HT1080 (cell line): Measurements from ENCODE around the gene BPIFB6. TPM values are rescaled to one million over a fixed set of nuclear protein-coding genes. Genes with fewer than 3 reads are reported as not detected.
A peak's percentile ranks its signal among the peaks of the same experiment; 100 is the strongest.

ENCODE experiments used
- DNase-seq: peaks from one replicate; pipeline ENCODE4 v3.0.0-alpha.2; 2015; ENCODE audit warnings: low read depth
- total RNA-seq: library from RNA; depleted of rRNA; stranded (reverse); fragments of >200 nt; shearing (Covaris generic); gene quantifications from 2 replicates; pipeline ENCODE4 v1.2.3, GENCODE V29; 2014

The BPIFB6 gene
- total RNA-seq, 1 experiment from 2014 or later: not detected

- no peak for DNase-seq
Observed at GRCh38 chr20:33000802-33001466, 30.5 kb upstream of the BPIFB6 start.

GRCh38 chr20:33002087-33002808, 29.2 kb upstream of the BPIFB6 start:
- DNase-seq: no peak

- no peak for DNase-seq
Observed at GRCh38 chr20:33004141-33004751, 27.2 kb upstream of the BPIFB6 start, which contains the start of gene SUN5. Gene SUN5, minus strand, starts transcription at chr20:33004433. Its CDS starts 93 bp downstream, at chr20:33004340.

- DNase-seq: peak; percentile 11
Observed at GRCh38 chr20:33005132-33005566, 26.3 kb upstream of the BPIFB6 start.

GRCh38 chr20:33005908-33006775, 25.3 kb upstream of the BPIFB6 start:
- DNase-seq: no peak

GRCh38 chr20:33006776-33007375, 24.6 kb upstream of the BPIFB6 start:
- DNase-seq: no peak

- DNase-seq: no peak
Observed at GRCh38 chr20:33007376-33008335, 23.8 kb upstream of the BPIFB6 start, which contains the start of gene BPIFB2. Gene BPIFB2, plus strand, starts transcription at chr20:33007704. Its CDS starts 871 bp downstream, at chr20:33008575.

GRCh38 chr20:33008336-33009213, 22.9 kb upstream of the BPIFB6 start:
- no peak for DNase-seq

- no peak for DNase-seq
Observed at GRCh38 chr20:33009214-33010132, 22.0 kb upstream of the BPIFB6 start.

GRCh38 chr20:33010133-33010504, 21.3 kb upstream of the BPIFB6 start:
- DNase-seq: no peak

- no peak for DNase-seq
Observed at GRCh38 chr20:33010674-33011449, 20.6 kb upstream of the BPIFB6 start.

GRCh38 chr20:33012327-33013189, 18.9 kb upstream of the BPIFB6 start:
- DNase-seq: no peak

GRCh38 chr20:33013701-33014326, 17.6 kb upstream of the BPIFB6 start:
- DNase-seq: no peak

- DNase-seq: no peak
Observed at GRCh38 chr20:33014336-33015113, 16.9 kb upstream of the BPIFB6 start.

- DNase-seq: no peak
Observed at GRCh38 chr20:33015114-33015484, 16.3 kb upstream of the BPIFB6 start.
